ENCODE data around the gene CDH8.

DNA sequence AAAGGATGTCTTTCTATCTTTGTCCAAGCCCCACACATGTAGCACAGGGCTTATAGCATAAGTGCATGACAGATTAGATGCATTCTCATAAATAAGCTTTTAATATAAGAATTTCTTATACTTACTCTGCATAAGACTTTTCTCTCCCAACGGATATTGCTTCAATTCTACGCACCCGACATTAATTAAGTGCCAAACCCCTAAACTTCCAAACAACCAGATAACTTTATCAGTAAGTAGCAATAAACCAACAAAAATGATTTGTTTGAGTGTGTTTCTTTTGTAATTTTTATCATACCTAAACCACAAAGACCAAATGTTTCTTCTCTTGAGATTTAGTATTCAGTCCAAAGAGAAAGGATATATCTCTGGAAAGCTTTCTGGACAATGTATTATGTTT is 391.5 kb downstream of the CDH8 start:
- TF ChIP-seq, protein P1, sequence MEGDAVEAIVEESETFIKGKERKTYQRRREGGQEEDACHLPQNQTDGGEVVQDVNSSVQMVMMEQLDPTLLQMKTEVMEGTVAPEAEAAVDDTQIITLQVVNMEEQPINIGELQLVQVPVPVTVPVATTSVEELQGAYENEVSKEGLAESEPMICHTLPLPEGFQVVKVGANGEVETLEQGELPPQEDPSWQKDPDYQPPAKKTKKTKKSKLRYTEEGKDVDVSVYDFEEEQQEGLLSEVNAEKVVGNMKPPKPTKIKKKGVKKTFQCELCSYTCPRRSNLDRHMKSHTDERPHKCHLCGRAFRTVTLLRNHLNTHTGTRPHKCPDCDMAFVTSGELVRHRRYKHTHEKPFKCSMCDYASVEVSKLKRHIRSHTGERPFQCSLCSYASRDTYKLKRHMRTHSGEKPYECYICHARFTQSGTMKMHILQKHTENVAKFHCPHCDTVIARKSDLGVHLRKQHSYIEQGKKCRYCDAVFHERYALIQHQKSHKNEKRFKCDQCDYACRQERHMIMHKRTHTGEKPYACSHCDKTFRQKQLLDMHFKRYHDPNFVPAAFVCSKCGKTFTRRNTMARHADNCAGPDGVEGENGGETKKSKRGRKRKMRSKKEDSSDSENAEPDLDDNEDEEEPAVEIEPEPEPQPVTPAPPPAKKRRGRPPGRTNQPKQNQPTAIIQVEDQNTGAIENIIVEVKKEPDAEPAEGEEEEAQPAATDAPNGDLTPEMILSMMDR (IDR thresholded peaks at IDR 0.05; ENCODE audit: low read length): no peak
- no peak for TF ChIP-seq EZH2 (optimal IDR thresholded peaks at IDR 0.05; ENCODE audit: low read depth, low read length)
